ENCODE data around the gene HLA-A. TPM values are rescaled to one million over a fixed set of nuclear protein-coding genes. Genes with fewer than 3 reads are reported as not detected.

HLA-A gene
- total and polyA plus RNA-seq, 2 of the 13 experiments (the other 11 are each of a cell fraction or from before 2014, with no cell fraction given): 345 to 527 TPM

- TF ChIP-seq KMT2B (CRISPR knock-in tag; IDR thresholded peaks at IDR 0.05) (peak; percentile 19; the same call in 1 of the 2 replicates), KIAA2018 (CRISPR knock-in tag; IDR thresholded peaks at IDR 0.05; ENCODE audit: borderline replicate concordance) (no peak), GTF2F1 (IDR thresholded peaks at IDR 0.05; ENCODE audit: low read length) (no peak), ZFY (CRISPR knock-in tag; IDR thresholded peaks at IDR 0.05) (peak; percentile 89), IKZF1 (IDR thresholded peaks at IDR 0.05) (no peak), ZGPAT (CRISPR knock-in tag; IDR thresholded peaks at IDR 0.05) (peak; percentile 14; the same call in 1 of the 2 replicates), TFAP4 (IDR thresholded peaks at IDR 0.05; ENCODE audit: borderline replicate concordance, low read depth) (no peak), TCF12 (IDR thresholded peaks at IDR 0.05) (no peak), TCF12 (CRISPR knock-in tag; IDR thresholded peaks at IDR 0.05) (peak; percentile 53; the same call in 1 of the 2 replicates), ARID3A (IDR thresholded peaks at IDR 0.05; ENCODE audit: low read depth, low read length) (no peak), ZNF33A (CRISPR knock-in tag; IDR thresholded peaks at IDR 0.05; ENCODE audit: borderline replicate concordance) (no peak), TBP (CRISPR knock-in tag; IDR thresholded peaks at IDR 0.05) (no peak), THAP8 (CRISPR knock-in tag; IDR thresholded peaks at IDR 0.05; ENCODE audit: borderline replicate concordance) (no peak), ZSCAN22 (CRISPR knock-in tag; IDR thresholded peaks at IDR 0.05) (no peak), MBD4 (IDR thresholded peaks at IDR 0.05; ENCODE audit: borderline replicate concordance, low read length) (no peak), ZNF143 (CRISPR knock-in tag; IDR thresholded peaks at IDR 0.05) (0 out of 2 replicates have a peak, but pooled peaks have one; percentile 19), ZFP41 (CRISPR knock-in tag; IDR thresholded peaks at IDR 0.05; ENCODE audit: borderline replicate concordance) (no peak)
These were observed 15.7 kb upstream of the HLA-A start (continued) for GRCh38 chr6:29926413-29927274.

Data from HepG2 (cell line).